ENCODE data around the gene CNTN6.

Gene CNTN6

DNA sequence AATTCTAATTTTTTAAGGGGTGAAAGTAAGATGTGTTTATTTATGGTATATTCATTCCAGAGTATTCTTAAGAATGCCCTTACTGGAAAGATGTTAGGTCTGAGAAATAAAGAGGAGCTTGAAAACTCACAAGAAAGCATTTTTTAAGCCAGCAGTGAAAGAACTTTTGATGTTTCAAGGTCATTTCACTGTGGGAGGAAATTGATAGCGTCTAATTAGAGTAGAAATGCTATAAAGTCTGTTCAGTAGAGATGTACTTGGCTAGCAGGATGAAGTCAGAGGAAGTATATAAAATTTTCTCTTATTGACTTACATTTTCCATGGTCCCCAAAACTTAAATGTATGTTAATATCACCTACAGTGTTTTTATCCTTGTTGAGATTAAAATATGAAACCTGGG, 354.6 kb downstream of the CNTN6 start:
- POLR2A ChIA-PET = no interaction called here
- TF ChIP-seq KLF16 (tag by site-specific recombination; IDR thresholded peaks at IDR 0.05) (no peak), ZNF423 (tag by site-specific recombination; IDR thresholded peaks at IDR 0.05) (no peak), ZNF202 (tag by site-specific recombination; IDR thresholded peaks at IDR 0.05; ENCODE audit: borderline replicate concordance) (no peak), ZSCAN16 (tag by site-specific recombination; IDR thresholded peaks at IDR 0.05) (no peak), ZNF837 (tag by site-specific recombination; IDR thresholded peaks at IDR 0.05) (no peak), ZNF549 (tag by site-specific recombination; IDR thresholded peaks at IDR 0.05) (no peak), ZNF776 (tag by site-specific recombination; IDR thresholded peaks at IDR 0.05; ENCODE audit: borderline replicate concordance) (no peak), ZNF701 (tag by site-specific recombination; IDR thresholded peaks at IDR 0.05) (no peak), ZBTB17 (tag by site-specific recombination; IDR thresholded peaks at IDR 0.05) (no peak), TRIM28 (IDR thresholded peaks at IDR 0.05; ENCODE audit: borderline replicate concordance, low read length) (no peak)
- TF ChIP-seq, protein P1, sequence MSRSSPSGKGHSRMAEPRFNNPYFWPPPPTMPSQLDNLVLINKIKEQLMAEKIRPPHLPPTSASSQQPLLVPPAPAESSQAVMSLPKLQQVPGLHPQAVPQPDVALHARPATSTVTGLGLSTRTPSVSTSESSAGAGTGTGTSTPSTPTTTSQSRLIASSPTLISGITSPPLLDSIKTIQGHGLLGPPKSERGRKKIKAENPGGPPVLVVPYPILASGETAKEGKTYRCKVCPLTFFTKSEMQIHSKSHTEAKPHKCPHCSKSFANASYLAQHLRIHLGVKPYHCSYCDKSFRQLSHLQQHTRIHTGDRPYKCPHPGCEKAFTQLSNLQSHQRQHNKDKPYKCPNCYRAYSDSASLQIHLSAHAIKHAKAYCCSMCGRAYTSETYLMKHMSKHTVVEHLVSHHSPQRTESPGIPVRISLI (tag by site-specific recombination; IDR thresholded peaks at IDR 0.05) = no peak
- H3K4me1 ChIP-seq (ENCODE audit: control insufficient read depth, insufficient read depth, low read length) = no peaks in the 10 kb centered on the region
- no peaks in the 10 kb centered on the region for H3K36me3 ChIP-seq (ENCODE audit: control insufficient read depth in 2 of 2, insufficient read depth in 1 of 2, low read length in 2 of 2)
- H3K9me3 ChIP-seq (ENCODE audit: control insufficient read depth, insufficient read depth, low read depth, low read length) = no peaks in the 10 kb centered on the region
- CTCF ChIA-PET = no interaction called here
- H3K27ac ChIP-seq (ENCODE audit: extremely low read depth, low read depth, low read length) = no peak overlapping the region
- H3K4me3 ChIP-seq (ENCODE audit: low read depth, low read length) = no peak overlapping the region

DNA sequence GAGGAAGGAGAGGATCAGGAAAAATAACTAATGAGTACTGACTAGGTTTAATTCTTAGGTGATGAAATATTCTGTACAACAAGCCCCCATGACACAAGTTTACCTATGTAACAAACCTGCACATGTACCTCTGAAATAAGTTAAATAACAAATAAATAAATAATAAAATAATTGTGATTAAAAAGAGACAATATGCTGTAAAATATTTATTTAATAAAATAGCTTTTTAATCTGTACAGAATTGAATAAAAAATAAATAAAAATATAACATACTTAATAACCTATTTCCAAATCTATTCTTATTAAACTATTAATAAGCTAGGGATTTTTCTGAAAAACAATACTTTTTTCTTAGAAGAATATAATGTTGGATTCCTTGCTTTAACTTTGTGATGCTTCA, 355.6 kb downstream of the CNTN6 start:
- no peaks in the 10 kb centered on the region for H3K9me3 ChIP-seq (ENCODE audit: control insufficient read depth, insufficient read depth, low read depth, low read length)
- POLR2A ChIA-PET = no interaction called here
- CTCF ChIA-PET = no interaction called here

More for the DNA sequence above, 355.6 kb downstream of the CNTN6 start:
- Histone ChIP-seq H3K36me3 (ENCODE audit: control insufficient read depth in 2 of 2, insufficient read depth in 1 of 2, low read length in 2 of 2) (no peaks in the 10 kb centered on the region), H3K4me3 (ENCODE audit: low read depth, low read length) (no peak overlapping the region), H3K4me1 (ENCODE audit: control insufficient read depth, insufficient read depth, low read length) (no peaks in the 10 kb centered on the region), H3K27ac (ENCODE audit: extremely low read depth, low read depth, low read length) (no peak overlapping the region)
- TF ChIP-seq ZFP69B (tag by site-specific recombination; IDR thresholded peaks at IDR 0.05) = no peak
- no peak for TF ChIP-seq TCF7L2 (IDR thresholded peaks at IDR 0.05; ENCODE audit: borderline replicate concordance, low read depth, low read length)
- no peak for TF ChIP-seq ZBTB20 (tag by site-specific recombination; IDR thresholded peaks at IDR 0.05)
- TF ChIP-seq ZNF133 (tag by site-specific recombination; IDR thresholded peaks at IDR 0.05) = no peak
- TF ChIP-seq ZNF391 (tag by site-specific recombination; IDR thresholded peaks at IDR 0.05; ENCODE audit: borderline replicate concordance, low read depth) = no peak
- TF ChIP-seq, protein P2, sequence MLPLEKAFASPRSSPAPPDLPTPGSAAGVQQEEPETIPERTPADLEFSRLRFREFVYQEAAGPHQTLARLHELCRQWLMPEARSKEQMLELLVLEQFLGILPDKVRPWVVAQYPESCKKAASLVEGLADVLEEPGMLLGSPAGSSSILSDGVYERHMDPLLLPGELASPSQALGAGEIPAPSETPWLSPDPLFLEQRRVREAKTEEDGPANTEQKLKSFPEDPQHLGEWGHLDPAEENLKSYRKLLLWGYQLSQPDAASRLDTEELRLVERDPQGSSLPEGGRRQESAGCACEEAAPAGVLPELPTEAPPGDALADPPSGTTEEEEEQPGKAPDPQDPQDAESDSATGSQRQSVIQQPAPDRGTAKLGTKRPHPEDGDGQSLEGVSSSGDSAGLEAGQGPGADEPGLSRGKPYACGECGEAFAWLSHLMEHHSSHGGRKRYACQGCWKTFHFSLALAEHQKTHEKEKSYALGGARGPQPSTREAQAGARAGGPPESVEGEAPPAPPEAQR (tag by site-specific recombination; IDR thresholded peaks at IDR 0.05) = no peak
- TF ChIP-seq KLF9 (tag by site-specific recombination; IDR thresholded peaks at IDR 0.05; ENCODE audit: low read depth) = no peak
- no peak for TF ChIP-seq ZNF24 (tag by site-specific recombination; IDR thresholded peaks at IDR 0.05)
- TF ChIP-seq ZNF324 (tag by site-specific recombination; IDR thresholded peaks at IDR 0.05) = no peak
- TF ChIP-seq ZNF555 (tag by site-specific recombination; conservative IDR thresholded peaks at IDR 0.05) = no peak
- no peak for TF ChIP-seq ZXDB (tag by site-specific recombination; IDR thresholded peaks at IDR 0.05)
- no peak for TF ChIP-seq GLIS1 (tag by site-specific recombination; IDR thresholded peaks at IDR 0.05)
- TF ChIP-seq, protein P3, sequence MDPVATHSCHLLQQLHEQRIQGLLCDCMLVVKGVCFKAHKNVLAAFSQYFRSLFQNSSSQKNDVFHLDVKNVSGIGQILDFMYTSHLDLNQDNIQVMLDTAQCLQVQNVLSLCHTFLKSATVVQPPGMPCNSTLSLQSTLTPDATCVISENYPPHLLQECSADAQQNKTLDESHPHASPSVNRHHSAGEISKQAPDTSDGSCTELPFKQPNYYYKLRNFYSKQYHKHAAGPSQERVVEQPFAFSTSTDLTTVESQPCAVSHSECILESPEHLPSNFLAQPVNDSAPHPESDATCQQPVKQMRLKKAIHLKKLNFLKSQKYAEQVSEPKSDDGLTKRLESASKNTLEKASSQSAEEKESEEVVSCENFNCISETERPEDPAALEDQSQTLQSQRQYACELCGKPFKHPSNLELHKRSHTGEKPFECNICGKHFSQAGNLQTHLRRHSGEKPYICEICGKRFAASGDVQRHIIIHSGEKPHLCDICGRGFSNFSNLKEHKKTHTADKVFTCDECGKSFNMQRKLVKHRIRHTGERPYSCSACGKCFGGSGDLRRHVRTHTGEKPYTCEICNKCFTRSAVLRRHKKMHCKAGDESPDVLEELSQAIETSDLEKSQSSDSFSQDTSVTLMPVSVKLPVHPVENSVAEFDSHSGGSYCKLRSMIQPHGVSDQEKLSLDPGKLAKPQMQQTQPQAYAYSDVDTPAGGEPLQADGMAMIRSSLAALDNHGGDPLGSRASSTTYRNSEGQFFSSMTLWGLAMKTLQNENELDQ (tag by site-specific recombination; IDR thresholded peaks at IDR 0.05; ENCODE audit: low read depth) = no peak
- TF ChIP-seq ZNF624 (tag by site-specific recombination; IDR thresholded peaks at IDR 0.05) = no peak

All from HEK293 (cell line).